ENCODE data around the gene TMEM179. TPM values are rescaled to one million over a fixed set of nuclear protein-coding genes. Genes with fewer than 3 reads are reported as not detected.
A peak's percentile ranks its signal among the peaks of the same experiment; 100 is the strongest.
"Not testable (repeated sequence)": the region's sequence is repeated elsewhere in the genome, so short reads cannot be mapped to it uniquely, and the experiment has no call there.

TMEM179 gene
- 0.86 TPM for polyA plus RNA-seq (ENCODE audit: insufficient read length)

DNA sequence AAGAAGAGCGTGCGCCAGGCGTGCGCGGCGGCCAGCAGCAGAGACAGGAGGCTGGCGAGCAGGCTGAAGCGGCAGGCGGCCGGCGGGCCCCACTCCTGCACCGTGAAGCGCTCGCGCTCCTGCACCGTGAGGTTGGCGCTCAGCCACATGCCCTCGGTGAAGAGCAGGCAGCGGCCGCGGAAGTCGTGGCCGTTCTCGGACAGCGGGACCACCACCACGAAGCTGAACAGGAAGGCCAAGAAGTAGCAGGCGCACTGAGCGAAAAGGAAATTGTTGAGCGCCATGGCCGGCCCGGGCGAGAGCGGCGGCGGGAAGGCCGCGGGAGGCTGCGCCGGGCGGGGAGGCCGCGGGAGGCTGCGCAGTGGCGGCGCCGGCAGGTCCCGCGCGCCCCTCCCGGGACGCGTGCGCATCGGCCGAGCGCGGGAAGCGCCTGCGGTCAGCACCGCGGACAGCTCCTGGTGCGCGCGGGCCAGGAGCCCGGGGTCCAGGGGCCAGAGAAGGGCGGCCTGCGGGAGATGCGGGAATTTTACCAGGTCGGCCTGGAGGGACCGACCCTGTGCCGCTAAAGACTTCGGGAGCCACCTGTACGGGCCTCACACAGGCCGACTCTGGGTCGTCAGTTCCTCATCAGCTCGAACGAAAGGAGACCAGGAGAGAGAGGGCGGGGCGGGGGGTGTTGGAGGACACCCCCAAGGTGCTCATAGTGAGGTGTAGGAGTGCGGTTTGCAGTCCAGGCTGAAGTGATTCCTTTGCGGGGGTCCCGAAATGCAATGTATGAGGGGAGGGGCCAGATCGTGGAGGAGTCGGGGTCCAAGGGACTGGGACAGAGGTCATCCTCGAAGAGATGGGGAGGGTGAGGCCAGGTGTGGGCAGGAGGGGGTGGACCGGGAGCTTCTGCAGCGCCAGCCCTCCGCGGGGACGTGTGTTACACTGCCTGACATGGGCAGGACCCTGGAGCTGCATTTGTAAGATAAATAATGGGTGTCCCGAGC is at the start of gene TMEM179:
TSS of gene TMEM179 (minus strand) at position 315 of the 992 bp plus-strand sequence. CDS start at position 284, 31 bp downstream.
- peak; percentile 72 for DNase-seq

DNA sequence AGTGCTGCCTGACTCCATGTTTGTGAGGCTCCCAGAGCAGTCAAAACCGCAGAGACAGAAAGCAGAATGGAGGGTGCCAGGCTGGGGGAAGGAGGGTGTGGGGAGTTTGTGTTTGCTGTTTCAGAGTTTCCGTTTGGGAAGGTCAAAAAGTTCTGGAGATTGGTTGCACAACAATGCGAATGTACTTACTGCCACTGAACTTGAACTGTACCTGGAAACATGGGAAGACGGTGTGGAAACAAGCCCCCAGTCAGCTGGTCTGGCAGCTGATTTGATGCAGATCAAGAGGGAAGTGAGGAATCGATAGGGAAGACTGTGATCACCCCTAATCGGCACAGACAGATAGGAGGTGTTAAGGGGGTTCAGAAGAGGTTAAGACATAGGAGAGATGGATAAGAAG is 49.5 kb upstream of the TMEM179 start:
- no peak for DNase-seq

GRCh38 chr14:104653130-104653920 is 48.8 kb upstream of the TMEM179 start:
- DNase-seq, result not testable (repeated sequence)

DNA sequence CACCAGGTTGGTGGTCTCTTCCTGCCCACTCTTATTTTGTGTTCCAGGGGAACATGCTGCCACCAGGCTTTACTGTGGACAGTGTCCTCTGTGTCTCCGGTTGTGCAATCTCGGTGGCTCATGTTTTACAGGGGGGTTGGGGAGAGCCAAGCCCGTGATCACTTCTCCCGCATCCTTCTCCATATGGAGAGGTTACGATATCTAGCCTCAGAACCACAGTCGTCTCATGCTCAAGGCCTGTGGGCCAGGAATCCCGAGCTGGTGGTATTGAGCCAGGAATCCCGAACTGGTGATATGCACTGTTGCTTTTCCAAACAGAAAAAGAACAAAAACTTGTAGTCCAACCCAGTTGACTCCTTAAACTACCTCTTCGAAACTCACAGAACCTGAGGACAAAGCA is 47.8 kb upstream of the TMEM179 start:
- DNase-seq, result no peak

- no peak for DNase-seq
These were observed 47.3 kb upstream of the TMEM179 start for GRCh38 chr14:104651876-104652260.

DNA sequence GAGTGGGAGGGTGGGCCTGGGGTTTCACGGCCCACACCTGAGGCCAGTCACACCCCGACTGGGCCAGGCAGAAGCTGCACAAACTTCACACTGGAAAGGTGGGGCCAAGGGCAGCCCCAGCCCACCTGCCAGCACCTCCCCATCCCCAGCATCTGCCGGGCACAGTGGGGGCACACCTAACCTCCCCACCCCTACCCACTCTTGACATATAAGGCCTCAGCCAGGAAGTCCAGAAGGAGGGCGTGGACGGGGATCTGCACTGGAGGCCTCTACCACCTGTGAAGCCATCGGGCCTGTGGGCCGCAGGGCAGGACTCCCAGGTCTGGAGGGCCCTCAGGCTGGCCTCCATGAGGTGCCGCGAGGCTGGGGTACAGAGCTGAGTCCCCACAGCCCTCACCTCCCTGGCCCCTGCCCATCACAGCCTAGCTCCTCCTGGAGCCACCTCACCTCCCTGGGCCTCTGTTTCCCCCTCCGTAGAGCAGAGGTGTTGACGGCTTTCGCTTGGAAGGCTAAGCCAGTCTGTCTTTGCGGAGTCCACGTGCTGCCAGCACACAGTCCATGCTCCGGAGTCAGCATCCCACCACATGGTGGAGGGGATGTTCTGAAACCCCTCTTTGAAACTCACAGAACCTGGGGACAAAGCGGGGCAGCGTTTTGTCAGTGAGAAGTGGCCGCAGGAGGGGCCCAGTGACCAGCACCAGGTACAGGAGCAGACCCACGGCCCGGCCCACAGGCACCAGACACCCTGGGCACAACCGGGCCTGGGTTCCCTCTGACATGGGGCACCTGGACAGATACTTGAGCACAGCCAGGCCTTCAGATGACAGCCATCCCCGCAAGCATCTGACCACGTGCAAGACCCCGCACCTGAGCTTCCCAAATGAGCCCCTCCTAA is 46.7 kb upstream of the TMEM179 start:
- DNase-seq, result no peak

- DNase-seq, result peak; percentile 83
These were observed 45.7 kb upstream of the TMEM179 start for GRCh38 chr14:104650057-104650980.

DNA sequence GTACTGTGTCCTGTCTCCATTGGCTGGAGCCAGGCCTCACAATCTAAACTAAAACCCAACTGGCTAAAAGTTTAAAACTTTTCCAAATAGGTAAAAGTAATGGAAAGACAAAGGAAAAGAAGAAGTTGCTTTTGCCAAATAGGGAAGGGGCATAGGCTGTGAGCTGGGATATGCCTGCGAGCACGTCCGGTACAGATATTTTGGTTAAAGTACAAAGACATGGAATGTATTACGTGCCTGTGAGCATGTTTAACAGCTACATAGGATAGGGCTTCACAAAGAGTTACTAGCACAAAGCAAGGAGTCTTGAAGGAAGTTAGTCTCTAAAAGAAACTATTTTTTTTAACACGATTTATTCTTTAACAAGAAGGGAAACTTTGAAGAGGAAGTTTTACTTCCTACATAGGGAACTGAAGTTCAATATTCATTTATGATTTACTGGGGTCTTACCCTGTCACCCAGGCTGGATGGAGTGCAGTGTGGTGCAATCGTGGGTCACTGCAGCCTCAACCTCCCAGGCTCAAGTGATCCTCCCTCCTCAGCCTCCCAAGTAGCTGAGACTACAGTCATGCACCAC is 43.0 kb upstream of the TMEM179 start:
- DNase-seq, result no peak

DNA sequence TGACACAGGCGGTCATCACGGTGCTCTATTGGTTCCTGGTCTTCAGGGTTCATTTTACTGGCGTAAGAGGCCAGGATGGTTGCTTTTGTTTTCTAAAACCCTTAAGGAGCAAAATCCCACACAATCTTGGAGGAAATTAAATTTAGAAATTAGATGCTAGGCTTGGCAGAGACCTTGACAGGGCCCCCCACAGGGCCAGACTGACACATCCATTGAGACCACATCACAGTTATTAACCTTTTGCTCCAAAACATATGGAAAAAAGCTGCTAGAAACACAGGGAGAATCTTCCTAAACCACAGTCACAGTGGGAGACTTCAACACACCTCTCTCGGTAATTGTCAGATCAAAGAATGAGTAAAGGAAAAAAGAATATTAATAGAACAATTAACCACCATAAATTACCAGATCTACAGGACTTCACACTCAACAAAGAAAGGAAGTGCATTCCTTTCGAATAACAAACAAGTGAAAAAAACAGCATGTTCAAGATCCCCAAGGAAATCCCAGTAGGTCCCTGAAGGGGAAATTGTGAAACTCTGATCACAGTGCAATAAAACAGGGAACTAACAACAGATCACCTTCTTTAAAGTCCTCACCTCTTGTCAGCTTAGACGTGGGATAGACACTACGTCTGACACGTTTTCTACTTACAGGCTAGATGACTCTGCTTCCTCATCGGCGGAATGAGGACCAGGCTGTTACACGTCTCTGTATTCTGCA is 40.2 kb upstream of the TMEM179 start:
- no peak for DNase-seq

GRCh38 chr14:104644091-104644635 is 39.6 kb upstream of the TMEM179 start:
- DNase-seq, result no peak

- DNase-seq, result no peak
These were observed 38.7 kb upstream of the TMEM179 start for GRCh38 chr14:104643306-104643705.

- DNase-seq, result no peak
These were observed 37.9 kb upstream of the TMEM179 start for GRCh38 chr14:104642540-104642868.

DNA sequence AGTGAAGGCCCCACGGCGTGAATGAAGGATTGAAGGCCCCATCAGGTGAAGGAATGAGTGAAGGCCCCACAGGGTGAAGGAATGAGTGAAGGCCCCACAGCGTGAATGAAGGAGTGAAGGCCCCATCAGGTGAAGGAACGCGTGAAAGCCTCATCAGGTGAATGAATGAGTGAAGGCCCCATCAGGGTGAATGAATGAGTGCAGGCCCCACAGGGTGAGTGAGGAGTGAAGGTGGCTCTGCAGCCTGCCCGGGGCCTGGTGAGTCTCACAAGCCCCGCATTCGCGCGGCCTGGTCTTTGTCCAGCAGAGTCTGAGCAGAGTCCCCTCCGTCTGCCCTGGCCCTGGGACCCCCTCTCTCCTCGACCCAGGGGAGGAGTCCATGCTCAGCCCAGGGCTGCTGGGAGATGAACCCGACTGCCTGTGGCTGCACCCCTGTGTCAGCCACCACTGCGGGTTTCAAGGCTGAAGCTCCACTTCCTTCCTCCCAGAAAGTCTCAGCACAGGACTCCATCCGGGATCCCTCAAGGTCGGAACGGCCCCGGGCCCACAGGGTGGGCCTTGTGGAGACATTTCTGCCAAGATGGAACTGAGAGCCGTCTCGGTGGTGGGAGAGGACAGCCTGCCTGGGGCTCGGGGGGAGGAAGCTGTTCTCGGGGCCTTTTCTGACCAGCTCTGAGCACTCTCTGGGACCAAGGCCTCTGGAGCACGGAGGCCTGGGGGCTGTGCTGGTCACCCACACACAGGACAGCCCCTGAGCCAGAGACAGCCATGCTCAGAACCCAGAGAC is 37.4 kb upstream of the TMEM179 start:
- no peak for DNase-seq

DNA sequence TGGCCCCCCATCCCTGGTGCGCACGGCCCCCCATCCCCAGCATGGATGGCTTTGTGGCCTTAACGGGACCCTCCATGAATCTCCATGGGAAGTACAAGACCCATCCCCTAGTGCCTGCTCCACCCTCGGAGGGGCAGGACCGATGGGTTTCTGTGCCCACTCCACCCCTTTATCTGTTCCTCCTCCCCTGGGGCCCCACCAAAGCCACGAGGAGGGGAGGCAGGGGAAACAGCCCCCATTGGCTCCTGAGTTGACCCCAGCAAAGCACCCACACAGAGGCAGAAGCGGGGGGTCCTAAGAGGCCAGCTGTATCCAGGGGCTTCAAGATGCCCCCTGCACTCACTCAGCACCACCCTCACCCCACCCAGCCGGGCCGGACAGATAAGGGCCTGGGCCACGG is 36.1 kb upstream of the TMEM179 start:
- DNase-seq, result no peak

GRCh38 chr14:104639885-104640548 is 35.4 kb upstream of the TMEM179 start:
- peak; percentile 58 for DNase-seq

DNA sequence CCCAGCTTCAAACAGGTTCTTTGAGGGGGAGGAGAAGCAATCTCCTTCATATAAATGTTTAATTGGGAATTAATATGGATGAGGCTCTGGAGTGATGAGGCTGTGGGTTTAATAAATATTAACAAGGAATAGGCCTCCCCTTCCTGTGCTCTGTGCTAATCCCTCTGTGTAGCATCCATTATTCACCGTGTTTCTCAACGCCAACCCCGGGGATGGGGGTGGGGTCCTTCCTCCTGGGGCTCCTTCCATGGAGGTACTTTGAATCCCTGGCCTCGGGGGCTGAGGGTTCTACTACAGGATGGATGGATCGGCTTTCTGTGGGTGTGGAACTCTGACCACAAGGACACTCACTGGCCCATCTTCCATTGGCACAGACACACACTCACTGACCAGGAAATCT is 34.9 kb upstream of the TMEM179 start:
- no peak for DNase-seq

GRCh38 chr14:104638927-104639450 is 34.4 kb upstream of the TMEM179 start:
- DNase-seq, result no peak

- no peak for DNase-seq
These were observed 33.6 kb upstream of the TMEM179 start for GRCh38 chr14:104638190-104638589.
